ENCODE results near the gene EPG5. TPM values are rescaled to one million over a fixed set of nuclear protein-coding genes. Genes with fewer than 3 reads are reported as not detected.

EPG5 gene
- total RNA-seq, 1 experiment from 2014 or later, result 16.7 TPM

DNA sequence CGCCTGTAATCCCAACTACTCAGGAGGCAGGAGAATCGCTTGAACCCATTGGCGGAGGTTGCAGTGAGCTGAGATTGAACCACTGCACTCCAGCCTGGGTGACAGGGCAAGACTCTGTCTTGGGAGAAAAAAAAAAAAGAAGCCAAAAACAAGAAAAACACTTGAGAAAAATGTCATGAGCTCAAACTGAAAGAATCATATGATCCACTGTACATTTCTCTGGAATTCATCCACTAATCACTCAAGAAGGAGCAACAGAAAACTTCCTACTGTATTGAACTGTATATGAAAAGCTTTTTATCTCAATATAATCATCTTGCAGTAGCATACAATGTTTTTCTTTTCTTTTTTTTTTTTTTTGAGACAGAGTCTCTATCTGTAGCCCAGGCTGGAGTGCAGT, 40.4 kb downstream of the EPG5 start:
- intact Hi-C loops (cut with micrococcal nuclease; ENCODE audit: unreplicated experiment), result loop anchor here (10.0 kb wide), 1 partner anchor 148 kb away; the partner anchor contains the start of gene PSTPIP2
- Histone ChIP-seq H3K27me3 (replicated peaks; ENCODE audit: insufficient read depth, low read depth, low read length, poor library complexity) (no peaks in the 10 kb centered on the region), H3K9me3 (ENCODE audit: low read depth, low read length, poor library complexity, severe bottlenecking) (no peaks in the 10 kb centered on the region), H3K27ac (ENCODE audit: low read depth, low read length, poor library complexity, severe bottlenecking) (no peak overlapping the region), H3K4me1 (ENCODE audit: insufficient read depth, low read length, poor library complexity, severe bottlenecking) (no peaks in the 10 kb centered on the region), H3K36me3 (ENCODE audit: insufficient read depth, low read length, poor library complexity, severe bottlenecking) (peaks cover 31% of the 10 kb centered on the region), H3K4me3 (ENCODE audit: low read depth, low read length, poor library complexity, severe bottlenecking) (no peak overlapping the region)
- BruUV-seq (replicated peaks), result no TSS peak
- no peak for TF ChIP-seq EZH2 (IDR thresholded peaks at IDR 0.05; ENCODE audit: borderline replicate concordance, low read depth, low read length, poor library complexity, severe bottlenecking)
- TF ChIP-seq, protein P1, sequence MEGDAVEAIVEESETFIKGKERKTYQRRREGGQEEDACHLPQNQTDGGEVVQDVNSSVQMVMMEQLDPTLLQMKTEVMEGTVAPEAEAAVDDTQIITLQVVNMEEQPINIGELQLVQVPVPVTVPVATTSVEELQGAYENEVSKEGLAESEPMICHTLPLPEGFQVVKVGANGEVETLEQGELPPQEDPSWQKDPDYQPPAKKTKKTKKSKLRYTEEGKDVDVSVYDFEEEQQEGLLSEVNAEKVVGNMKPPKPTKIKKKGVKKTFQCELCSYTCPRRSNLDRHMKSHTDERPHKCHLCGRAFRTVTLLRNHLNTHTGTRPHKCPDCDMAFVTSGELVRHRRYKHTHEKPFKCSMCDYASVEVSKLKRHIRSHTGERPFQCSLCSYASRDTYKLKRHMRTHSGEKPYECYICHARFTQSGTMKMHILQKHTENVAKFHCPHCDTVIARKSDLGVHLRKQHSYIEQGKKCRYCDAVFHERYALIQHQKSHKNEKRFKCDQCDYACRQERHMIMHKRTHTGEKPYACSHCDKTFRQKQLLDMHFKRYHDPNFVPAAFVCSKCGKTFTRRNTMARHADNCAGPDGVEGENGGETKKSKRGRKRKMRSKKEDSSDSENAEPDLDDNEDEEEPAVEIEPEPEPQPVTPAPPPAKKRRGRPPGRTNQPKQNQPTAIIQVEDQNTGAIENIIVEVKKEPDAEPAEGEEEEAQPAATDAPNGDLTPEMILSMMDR (conservative IDR thresholded peaks at IDR 0.05; ENCODE audit: low read depth, low read length), result no peak
- CTCF ChIA-PET, result interaction anchor here (0.6 kb wide), 1 partner anchor 48 kb away, joined by 3 read pairs; no protein-coding TSS in a partner anchor
- DNase-seq (ENCODE audit: low spot score), result no peak
- POLR2A ChIA-PET (ENCODE audit: low non-redundant PET), result no interaction called here

DNA sequence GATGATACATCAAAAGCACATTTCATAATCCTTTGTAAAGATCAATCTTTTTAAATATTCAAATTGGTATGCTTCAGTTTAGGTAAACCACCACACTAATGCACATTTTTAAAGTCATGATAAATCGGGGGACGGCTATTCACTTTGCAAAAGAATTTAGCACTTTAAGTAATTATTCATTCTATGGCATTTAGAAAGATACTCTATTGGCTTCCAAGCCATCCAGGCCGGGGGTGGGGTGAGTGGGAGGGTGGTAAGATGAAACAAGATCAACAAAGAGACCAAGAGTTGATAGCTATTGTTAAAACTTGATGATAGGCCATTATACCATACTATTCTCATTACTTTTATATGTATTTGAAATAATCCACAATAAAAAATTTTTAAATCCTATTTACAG, 41.0 kb downstream of the EPG5 start:
- POLR2A ChIA-PET (ENCODE audit: low non-redundant PET), result no interaction called here
- CTCF ChIA-PET, result interaction anchor here (0.6 kb wide), 1 partner anchor 47 kb away, joined by 3 read pairs; no protein-coding TSS in a partner anchor
- TF ChIP-seq, protein P1 (conservative IDR thresholded peaks at IDR 0.05; ENCODE audit: low read depth, low read length), result no peak
- no peak for TF ChIP-seq EZH2 (IDR thresholded peaks at IDR 0.05; ENCODE audit: borderline replicate concordance, low read depth, low read length, poor library complexity, severe bottlenecking)
- H3K27me3 ChIP-seq (replicated peaks; ENCODE audit: insufficient read depth, low read depth, low read length, poor library complexity), result no peaks in the 10 kb centered on the region
- H3K9me3 ChIP-seq (ENCODE audit: low read depth, low read length, poor library complexity, severe bottlenecking), result no peaks in the 10 kb centered on the region
- no peak overlapping the region for H3K4me3 ChIP-seq (ENCODE audit: low read depth, low read length, poor library complexity, severe bottlenecking)
- DNase-seq (ENCODE audit: low spot score), result no peak
- no peak overlapping the region for H3K27ac ChIP-seq (ENCODE audit: low read depth, low read length, poor library complexity, severe bottlenecking)
- H3K36me3 ChIP-seq (ENCODE audit: insufficient read depth, low read length, poor library complexity, severe bottlenecking), result peaks cover 28% of the 10 kb centered on the region
- no TSS peak for BruUV-seq (replicated peaks)
- peaks cover 1% of the 10 kb centered on the region for H3K4me1 ChIP-seq (ENCODE audit: insufficient read depth, low read length, poor library complexity, severe bottlenecking)
- intact Hi-C loops (cut with micrococcal nuclease; ENCODE audit: unreplicated experiment), result loop anchor here (10.0 kb wide), 1 partner anchor 149 kb away; the partner anchor contains the start of gene PSTPIP2

DNA sequence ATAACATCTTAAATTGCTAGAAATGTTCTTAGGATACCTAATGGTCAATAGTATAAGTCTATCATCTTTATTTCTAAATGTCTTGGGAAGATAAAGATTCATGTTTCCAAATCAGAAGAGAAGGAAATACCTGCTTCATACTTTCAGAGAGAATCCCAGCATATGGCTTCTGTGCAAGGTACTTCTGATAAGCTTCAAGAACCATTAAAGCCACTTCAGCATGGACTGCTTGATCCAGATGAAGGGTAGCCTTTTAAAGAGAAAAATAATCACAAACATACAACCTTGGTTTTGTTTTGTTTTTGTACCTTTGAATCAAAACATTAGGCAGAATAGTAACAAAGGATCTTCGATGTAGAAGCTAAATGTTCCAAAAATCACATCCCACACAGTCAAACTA, 44.0 kb downstream of the EPG5 start:
- no peaks in the 10 kb centered on the region for H3K27me3 ChIP-seq (replicated peaks; ENCODE audit: insufficient read depth, low read depth, low read length, poor library complexity)
- TF ChIP-seq EZH2 (IDR thresholded peaks at IDR 0.05; ENCODE audit: borderline replicate concordance, low read depth, low read length, poor library complexity, severe bottlenecking), result no peak
- TF ChIP-seq, protein P1 (conservative IDR thresholded peaks at IDR 0.05; ENCODE audit: low read depth, low read length), result no peak
- CTCF ChIA-PET, result interaction anchor here (0.5 kb wide), 1 partner anchor 12 kb away, joined by 3 read pairs; no protein-coding TSS in a partner anchor
- no peak overlapping the region for H3K27ac ChIP-seq (ENCODE audit: low read depth, low read length, poor library complexity, severe bottlenecking)
- H3K4me1 ChIP-seq (ENCODE audit: insufficient read depth, low read length, poor library complexity, severe bottlenecking), result peaks cover 13% of the 10 kb centered on the region
- BruUV-seq (replicated peaks), result no TSS peak
- DNase-seq (ENCODE audit: low spot score), result no peak
- intact Hi-C loops (cut with micrococcal nuclease; ENCODE audit: unreplicated experiment), result loop anchor here (10.0 kb wide), 1 partner anchor 152 kb away; the partner anchor contains the start of gene PSTPIP2
- POLR2A ChIA-PET (ENCODE audit: low non-redundant PET), result no interaction called here
- no peaks in the 10 kb centered on the region for H3K9me3 ChIP-seq (ENCODE audit: low read depth, low read length, poor library complexity, severe bottlenecking)
- peaks cover 17% of the 10 kb centered on the region for H3K36me3 ChIP-seq (ENCODE audit: insufficient read depth, low read length, poor library complexity, severe bottlenecking)
- no peak overlapping the region for H3K4me3 ChIP-seq (ENCODE audit: low read depth, low read length, poor library complexity, severe bottlenecking)
